ENCODE measurements around the gene PARD3B. TPM values are rescaled to one million over a fixed set of nuclear protein-coding genes. Genes with fewer than 3 reads are reported as not detected.

The PARD3B gene
- total RNA-seq, 3 donors from 2014 or later = 0.18 to 0.48 (median 0.27) TPM

DNA sequence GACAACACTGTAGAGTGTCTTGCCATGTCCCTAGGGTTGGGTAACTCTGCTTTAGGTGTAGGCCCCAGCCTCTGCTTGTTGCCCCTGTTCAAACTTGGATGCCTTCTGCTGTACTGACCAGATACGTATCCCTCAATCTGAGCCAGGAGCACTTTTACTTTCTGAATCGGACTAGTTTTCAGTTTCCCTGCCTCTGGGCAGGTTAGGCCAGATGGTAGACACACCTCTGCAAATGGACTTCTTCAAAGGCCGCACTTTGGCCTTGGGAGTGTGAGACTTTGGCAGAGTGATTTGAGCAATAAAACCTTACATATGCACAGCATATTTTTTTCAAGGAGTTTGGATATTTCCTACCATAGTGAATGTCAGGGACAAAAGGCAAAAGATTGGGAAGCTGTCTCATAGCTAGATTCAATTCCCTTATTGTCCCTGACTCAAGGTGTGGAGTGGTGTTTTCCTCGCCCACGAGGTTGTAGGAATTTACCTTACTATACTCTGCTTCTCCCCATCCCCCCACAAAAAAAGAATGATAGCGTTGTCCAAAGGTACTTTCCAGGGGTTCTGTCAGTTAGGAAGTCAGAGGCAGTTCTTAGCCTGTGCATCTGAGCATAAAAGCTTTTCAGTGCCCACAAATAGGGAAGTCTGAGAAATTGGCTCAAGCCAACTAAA is 15.3 kb upstream of the PARD3B start:
- no peaks in the 10 kb centered on the region for H3K36me3 Mint-ChIP-seq (ENCODE audit: insufficient read depth)
- ATAC-seq (no peak), DNase-seq (no peak)
- H3K4me3 Mint-ChIP-seq = no peak overlapping the region
- no peaks in the 10 kb centered on the region for H3K9me3 Mint-ChIP-seq
- H3K27me3 Mint-ChIP-seq (ENCODE audit: low read depth) = no peaks in the 10 kb centered on the region
- H3K4me1 Mint-ChIP-seq (ENCODE audit: low read depth) = no peaks in the 10 kb centered on the region

DNA sequence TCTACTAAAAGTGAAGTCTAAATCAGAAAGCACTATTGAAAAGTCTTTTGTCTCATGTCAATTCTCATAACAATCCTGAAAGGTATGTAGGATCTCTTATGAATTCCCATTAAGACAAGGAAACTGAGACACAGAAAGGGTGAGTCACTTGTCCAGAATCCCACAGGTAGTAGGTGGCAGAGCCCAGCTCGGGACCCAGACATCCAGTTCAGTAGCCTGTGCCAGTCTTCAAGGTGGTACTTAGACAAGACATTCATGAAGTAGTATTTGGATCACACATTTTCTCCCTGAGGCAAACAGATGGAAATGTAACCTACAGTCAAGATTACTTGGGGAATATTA is 14.8 kb upstream of the PARD3B start:
- Mint-ChIP-seq H3K27me3 (ENCODE audit: low read depth) (no peaks in the 10 kb centered on the region), H3K4me1 (ENCODE audit: low read depth) (no peaks in the 10 kb centered on the region), H3K36me3 (ENCODE audit: insufficient read depth) (no peaks in the 10 kb centered on the region), H3K4me3 (no peak overlapping the region), H3K9me3 (no peaks in the 10 kb centered on the region)
- DNase-seq (no peak), ATAC-seq (no peak)

DNA sequence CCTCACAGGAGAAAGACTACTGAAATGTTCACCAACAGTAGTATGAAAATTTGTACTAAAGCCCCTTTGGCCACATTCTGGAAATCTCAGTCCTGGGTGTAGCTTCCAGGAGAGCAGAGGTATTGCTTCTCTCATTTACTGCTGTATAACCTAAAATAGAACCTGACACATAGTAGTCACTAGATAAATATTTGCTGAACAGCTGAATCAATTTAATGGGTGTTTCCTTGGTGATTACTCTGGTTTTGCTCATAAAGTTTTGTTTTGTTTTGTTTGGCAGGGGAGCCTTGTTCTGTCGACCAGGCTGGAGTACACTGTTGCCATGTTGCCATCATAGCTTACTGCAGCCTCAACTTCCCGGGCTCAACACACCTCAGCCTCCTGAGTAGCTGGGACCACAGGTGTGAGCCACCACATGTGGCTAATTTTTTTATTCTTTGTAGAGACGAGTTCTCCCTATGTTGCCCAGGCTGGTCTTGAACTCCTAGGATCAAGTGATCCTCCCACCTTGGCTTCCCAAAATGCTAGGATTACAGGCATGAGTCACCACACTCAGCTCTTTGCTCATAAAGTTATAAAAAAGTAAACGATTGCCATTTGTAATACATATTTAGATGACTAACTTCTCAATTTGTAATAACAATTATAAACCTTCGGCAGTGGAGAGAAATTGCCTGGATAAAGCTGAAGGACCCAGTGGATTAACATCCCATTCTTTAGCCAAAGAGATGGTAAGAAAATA is 11.5 kb upstream of the PARD3B start:
- H3K4me1 Mint-ChIP-seq (ENCODE audit: low read depth) = no peaks in the 10 kb centered on the region
- no peak overlapping the region for H3K4me3 Mint-ChIP-seq
- H3K9me3 Mint-ChIP-seq = no peaks in the 10 kb centered on the region
- DNase-seq = no peak
- no peak for ATAC-seq
- H3K36me3 Mint-ChIP-seq (ENCODE audit: insufficient read depth) = no peaks in the 10 kb centered on the region
- no peaks in the 10 kb centered on the region for H3K27me3 Mint-ChIP-seq (ENCODE audit: low read depth)

DNA sequence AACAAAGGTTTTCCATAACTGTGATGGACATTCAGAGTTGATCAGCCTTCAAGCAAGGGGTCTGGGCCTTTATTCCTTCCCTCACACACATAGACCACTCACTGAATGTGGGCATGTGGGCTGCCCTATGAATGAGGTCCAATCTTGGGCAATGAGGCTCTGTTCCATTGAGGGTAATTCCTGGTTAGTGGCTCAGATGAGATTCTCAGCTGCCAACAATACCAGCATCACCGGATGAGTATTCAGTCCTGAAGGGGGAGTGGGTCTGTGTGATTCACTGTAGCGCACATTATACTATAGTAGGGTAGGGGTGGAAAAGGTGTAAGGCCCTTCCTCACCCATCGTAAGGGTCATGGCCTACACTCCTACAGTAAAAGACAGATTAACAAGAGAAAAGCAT is 9.9 kb upstream of the PARD3B start:
- Mint-ChIP-seq H3K27me3 (ENCODE audit: low read depth) (no peaks in the 10 kb centered on the region), H3K4me1 (ENCODE audit: low read depth) (no peaks in the 10 kb centered on the region), H3K36me3 (ENCODE audit: insufficient read depth) (no peaks in the 10 kb centered on the region), H3K9me3 (no peaks in the 10 kb centered on the region), H3K4me3 (no peak overlapping the region)
- DNase-seq (no peak), ATAC-seq (no peak)

DNA sequence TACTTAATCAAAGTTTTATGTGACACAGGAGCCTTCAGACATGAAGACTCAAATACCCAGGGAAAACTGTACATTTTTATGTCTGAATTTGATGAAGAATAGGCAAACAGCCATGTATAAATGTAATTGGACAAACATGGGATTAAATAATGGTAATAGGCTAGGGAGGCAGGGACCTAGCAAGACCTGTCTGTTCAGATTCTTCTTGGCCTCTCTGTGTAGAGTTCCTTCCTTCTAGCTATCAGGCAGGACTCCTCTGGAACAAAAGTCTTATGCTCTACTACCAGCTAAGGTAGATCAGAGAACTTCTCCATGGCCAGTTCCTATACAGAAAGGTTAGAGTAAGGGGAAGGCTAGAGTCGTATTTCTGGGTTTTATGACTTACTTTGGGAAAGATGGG is 9.5 kb upstream of the PARD3B start:
- DNase-seq (no peak), ATAC-seq (no peak)
- Mint-ChIP-seq H3K27me3 (ENCODE audit: low read depth) (no peaks in the 10 kb centered on the region), H3K4me1 (ENCODE audit: low read depth) (no peaks in the 10 kb centered on the region), H3K4me3 (no peak overlapping the region), H3K36me3 (ENCODE audit: insufficient read depth) (no peaks in the 10 kb centered on the region), H3K9me3 (no peaks in the 10 kb centered on the region)

DNA sequence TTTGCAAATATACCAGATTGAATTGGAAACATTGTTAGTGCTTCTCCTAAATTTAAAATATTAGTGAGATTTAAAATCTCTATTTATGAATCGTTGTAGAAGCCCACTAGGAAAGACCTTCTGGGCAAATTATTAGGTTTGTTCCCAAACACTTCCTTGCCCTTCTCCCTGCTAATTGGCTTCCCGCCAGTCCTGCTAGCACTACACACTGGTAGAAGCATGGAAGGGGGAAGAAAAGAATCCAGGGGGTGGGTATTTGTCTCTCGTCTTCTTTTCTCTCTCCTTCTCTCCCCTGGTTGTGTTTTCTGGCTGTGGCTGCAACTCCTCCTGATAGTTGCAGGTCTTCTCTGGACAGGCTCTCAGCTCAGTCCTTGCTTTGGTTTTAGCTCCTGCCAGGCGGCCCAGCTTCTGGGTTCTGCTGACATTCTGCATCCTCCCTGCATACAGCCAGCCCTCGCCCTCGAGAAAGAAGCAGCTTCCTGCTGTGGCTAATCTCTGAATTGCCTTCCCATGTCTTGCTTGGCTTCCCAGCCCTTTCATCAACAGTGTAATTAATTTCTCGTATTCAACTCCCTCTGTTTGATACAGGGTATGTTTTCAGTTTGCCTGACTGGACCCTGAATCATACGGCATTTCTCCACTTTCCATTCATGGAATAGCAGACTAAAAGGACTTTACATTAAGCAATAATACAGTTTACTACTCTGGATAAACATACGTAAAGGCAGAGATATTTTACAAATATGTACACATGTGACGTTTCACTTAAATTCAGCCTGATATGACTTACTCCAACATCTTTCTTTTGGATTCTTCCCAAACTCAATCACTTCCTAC is 6.9 kb upstream of the PARD3B start:
- Mint-ChIP-seq H3K36me3 (ENCODE audit: insufficient read depth) (no peaks in the 10 kb centered on the region), H3K4me3 (no peak overlapping the region), H3K27me3 (ENCODE audit: low read depth) (peaks cover 11% of the 10 kb centered on the region), H3K4me1 (ENCODE audit: low read depth) (no peaks in the 10 kb centered on the region), H3K9me3 (no peaks in the 10 kb centered on the region)
- no peak for ATAC-seq
- no peak for DNase-seq

DNA sequence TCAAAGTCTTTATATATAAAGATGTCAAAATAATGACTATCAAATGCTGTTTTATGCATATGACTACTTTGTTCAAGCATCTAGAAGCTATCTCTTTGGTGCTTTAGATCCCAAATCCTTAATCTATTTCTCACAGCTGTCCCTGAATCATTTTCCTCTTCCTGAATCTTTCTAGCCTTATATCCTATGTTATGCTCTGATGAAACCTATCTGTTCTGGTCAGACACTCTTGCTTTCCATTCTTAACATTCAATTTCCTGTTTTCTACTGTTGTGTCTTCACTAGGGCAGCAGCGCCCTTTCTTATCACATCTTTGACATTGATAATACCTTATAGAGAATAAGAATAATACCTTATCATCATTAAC is 6.3 kb upstream of the PARD3B start:
- no peaks in the 10 kb centered on the region for H3K9me3 Mint-ChIP-seq
- DNase-seq = no peak
- H3K4me1 Mint-ChIP-seq (ENCODE audit: low read depth) = no peaks in the 10 kb centered on the region
- H3K4me3 Mint-ChIP-seq = no peak overlapping the region
- no peak for ATAC-seq
- no peaks in the 10 kb centered on the region for H3K36me3 Mint-ChIP-seq (ENCODE audit: insufficient read depth)
- peaks cover 14% of the 10 kb centered on the region for H3K27me3 Mint-ChIP-seq (ENCODE audit: low read depth)

DNA sequence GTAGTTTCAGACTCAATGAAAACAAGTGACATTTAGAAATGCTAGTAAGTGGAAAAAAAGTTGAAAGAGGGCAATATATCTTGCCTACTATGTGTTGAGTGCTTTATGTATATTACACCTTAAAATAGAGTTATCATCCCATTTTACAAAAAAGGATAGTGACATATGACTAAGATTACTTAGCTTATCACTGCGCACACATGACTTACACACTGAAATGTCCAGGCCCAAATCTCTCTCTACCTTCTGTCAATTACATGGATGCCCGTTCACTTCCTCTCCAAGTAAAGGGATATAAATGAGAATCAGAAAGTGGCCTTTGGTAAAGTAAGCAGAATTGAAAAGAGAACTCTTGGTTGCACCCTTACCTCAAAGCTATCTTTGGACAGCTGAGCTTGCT is 3.6 kb upstream of the PARD3B start:
- Mint-ChIP-seq H3K4me3 (no peak overlapping the region), H3K27me3 (ENCODE audit: low read depth) (peaks cover 31% of the 10 kb centered on the region), H3K4me1 (ENCODE audit: low read depth) (peaks cover 13% of the 10 kb centered on the region), H3K36me3 (ENCODE audit: insufficient read depth) (no peaks in the 10 kb centered on the region), H3K9me3 (no peaks in the 10 kb centered on the region)
- DNase-seq (no peak), ATAC-seq (no peak)

DNA sequence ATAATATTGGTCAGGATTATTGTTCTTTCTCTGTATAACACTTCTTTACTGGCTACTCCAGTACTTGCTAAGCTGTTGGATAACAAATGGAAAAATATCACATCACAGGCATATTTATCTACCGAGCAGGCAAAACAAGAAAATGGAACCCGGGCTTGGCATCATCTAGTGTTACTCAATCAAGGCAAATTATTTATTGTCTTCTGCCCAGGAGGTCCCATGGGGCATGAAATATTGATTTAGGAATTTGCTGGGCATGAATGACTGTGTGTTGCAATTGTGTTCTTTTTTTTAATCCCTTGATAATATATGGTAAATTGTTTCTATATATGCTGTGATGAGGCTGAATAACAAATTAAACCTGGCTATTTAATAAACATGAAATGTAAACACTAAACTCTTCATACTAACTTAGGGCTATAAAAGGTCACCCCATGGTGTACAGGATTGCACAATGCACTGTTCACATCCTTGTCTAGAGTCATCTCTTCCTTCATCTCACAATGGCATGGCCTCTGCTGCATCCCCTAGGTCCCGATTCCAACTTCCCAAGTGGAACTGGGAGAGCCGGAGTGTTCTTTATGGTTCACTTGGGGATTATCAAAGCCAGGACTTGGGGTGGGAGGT is 2.2 kb upstream of the PARD3B start:
- Mint-ChIP-seq H3K4me3 (no peak overlapping the region), H3K9me3 (no peaks in the 10 kb centered on the region), H3K4me1 (ENCODE audit: low read depth) (peaks cover 13% of the 10 kb centered on the region), H3K36me3 (ENCODE audit: insufficient read depth) (no peaks in the 10 kb centered on the region), H3K27me3 (ENCODE audit: low read depth) (peaks cover 31% of the 10 kb centered on the region)
- DNase-seq (no peak), ATAC-seq (no peak)

DNA sequence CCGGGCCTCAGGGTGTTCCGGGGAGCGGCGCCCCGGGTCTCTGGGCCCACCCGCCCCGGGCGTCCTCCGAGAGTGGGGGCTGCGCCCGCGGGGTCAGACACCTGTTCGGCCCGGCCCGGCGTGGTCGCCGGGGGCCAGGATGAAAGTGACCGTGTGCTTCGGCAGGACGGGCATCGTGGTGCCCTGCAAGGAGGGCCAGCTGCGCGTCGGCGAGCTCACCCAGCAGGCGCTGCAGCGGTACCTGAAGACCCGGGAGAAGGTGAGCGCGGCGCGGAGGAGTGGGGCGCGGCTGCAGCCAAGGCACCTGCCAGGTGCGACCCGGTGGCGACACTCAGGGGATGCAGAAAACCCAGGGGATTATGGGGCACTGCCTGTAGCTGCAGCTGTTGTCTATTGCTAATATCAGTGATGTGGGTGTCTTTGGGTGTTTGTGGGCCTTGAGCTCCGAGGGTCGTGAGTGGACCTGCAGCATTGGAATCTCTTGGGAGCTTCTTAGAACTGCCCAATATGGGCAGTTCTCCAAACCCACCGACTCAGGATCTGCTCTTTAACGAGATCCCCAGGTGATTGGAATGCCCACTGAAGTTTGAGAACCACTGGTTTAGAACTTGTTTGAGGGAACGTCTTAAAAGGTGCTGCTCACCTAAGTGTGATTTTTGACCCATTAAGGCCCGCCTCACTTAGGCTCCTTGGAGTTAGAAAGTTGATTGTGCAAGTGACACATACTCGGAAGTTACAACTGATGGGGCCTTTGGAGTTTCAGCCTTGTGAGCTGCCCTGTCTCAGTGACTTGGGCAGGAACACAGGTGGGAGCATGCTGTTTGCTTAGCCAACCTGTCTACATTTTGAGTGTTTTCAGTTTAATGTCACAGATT is 823 bp downstream of the PARD3B start:
- Mint-ChIP-seq H3K27me3 (ENCODE audit: low read depth) (peaks cover 31% of the 10 kb centered on the region), H3K9me3 (no peaks in the 10 kb centered on the region), H3K4me1 (ENCODE audit: low read depth) (peaks cover 13% of the 10 kb centered on the region), H3K4me3 (peak overlapping the region; percentile 76), H3K36me3 (ENCODE audit: insufficient read depth) (no peaks in the 10 kb centered on the region)
- ATAC-seq = peak in 1 of 2 donors; percentile 14
- DNase-seq = no peak

DNA sequence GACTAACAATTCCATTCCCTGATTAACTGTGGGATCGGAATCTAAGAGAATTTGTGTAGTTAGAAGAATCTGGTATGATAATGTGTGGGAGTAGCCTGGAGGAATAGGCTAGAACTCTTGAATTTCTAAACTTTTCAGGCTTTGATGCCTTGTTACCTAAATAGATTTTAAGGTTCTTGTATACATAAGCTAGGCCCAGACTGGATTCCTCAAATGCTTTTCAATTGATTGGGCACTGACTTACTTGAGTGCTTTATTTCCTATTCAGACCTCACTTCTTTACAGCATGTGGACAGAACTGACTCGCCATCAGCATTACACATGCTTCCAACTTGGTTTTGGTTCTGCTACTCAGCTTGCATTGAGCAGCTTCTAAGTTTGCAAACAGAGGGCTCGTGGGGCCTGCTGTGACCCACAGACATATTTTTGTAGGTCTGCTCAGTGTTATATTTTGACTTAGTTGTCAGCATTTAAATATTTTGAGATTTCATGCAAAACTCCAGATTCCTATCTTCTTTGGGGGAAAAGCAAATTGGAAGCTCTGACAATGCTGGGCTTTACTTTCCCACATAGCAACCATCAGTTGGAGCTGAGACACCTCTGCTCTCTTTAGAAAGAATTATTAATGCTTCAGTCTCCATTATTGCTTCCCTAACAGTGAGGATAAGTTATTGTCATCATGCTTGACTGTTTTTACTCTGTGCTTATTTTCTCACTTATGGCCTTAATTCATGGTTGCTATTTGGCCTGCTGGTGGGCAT is 5.7 kb downstream of the PARD3B start:
- no peak for DNase-seq
- Mint-ChIP-seq H3K4me1 (ENCODE audit: low read depth) (peaks cover 3% of the 10 kb centered on the region), H3K9me3 (no peaks in the 10 kb centered on the region), H3K27me3 (ENCODE audit: low read depth) (peaks cover 10% of the 10 kb centered on the region), H3K4me3 (no peak overlapping the region), H3K36me3 (ENCODE audit: insufficient read depth) (no peaks in the 10 kb centered on the region)
- no peak for ATAC-seq

DNA sequence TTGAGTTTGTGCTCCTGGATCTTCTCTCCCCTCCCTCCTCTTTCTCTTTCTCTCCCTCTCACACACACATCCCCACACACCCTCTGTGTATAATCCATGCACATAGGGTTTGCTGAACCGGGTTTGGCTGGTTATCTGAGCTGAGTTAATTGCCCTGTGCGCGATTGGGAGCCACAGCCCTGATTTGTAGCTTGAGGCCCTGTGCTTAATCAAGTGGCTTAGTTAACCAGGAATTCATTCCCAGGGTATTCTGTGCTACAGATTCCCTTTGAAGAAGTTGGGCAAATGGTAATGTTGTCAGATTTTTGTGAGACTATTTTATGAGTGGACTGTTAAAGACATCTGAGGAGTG is 6.2 kb downstream of the PARD3B start:
- Mint-ChIP-seq H3K36me3 (ENCODE audit: insufficient read depth) (no peaks in the 10 kb centered on the region), H3K4me3 (no peak overlapping the region), H3K9me3 (no peaks in the 10 kb centered on the region), H3K4me1 (ENCODE audit: low read depth) (no peaks in the 10 kb centered on the region), H3K27me3 (ENCODE audit: low read depth) (peaks cover 4% of the 10 kb centered on the region)
- DNase-seq = no peak
- ATAC-seq = no peak

DNA sequence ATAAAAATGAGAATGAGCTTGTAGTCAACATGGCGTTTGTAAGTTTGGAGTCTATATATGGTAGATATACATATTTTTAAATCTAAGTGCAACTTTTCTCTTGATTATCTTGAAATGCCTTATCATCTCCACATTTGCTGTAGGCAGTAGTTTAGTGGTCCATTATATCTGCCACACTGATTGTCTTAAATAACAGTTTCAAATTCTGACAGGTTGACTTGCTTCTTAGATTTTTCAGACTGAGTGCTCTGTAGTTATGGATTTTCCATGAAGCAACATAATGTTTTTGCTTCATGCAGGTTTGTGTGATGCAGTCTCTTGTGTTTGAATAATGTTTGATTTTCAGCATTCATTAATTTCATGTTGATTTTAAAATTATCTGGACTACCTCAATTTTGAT is 12.3 kb downstream of the PARD3B start:
- Mint-ChIP-seq H3K4me3 (no peak overlapping the region), H3K9me3 (no peaks in the 10 kb centered on the region), H3K4me1 (ENCODE audit: low read depth) (no peaks in the 10 kb centered on the region), H3K36me3 (ENCODE audit: insufficient read depth) (no peaks in the 10 kb centered on the region), H3K27me3 (ENCODE audit: low read depth) (peaks cover 3% of the 10 kb centered on the region)
- DNase-seq (no peak), ATAC-seq (no peak)

Measured in activated T-cell treated with anti-CD3 and anti-CD28 coated beads, Interleukin-2, amount 50 U/mL, for 4 hours (primary cell).